ENCODE results near the gene RASGRF1.

RASGRF1 gene

GRCh38 chr15:79065706-79066376, 24.7 kb downstream of the RASGRF1 start:
- TF ChIP-seq CTCF (IDR thresholded peaks at IDR 0.05; ENCODE audit: low read depth, low read length, missing control alignments), result no peak
- in situ Hi-C loops (cut with HindIII; ENCODE audit: low sequenced_read_pairs), result no loop called here
- DNase-seq (ENCODE audit: low read depth), result no peak
- no peak overlapping the region for H3K4me3 ChIP-seq (ENCODE audit: low read depth, low read length)

GRCh38 chr15:79065361-79065705, 25.2 kb downstream of the RASGRF1 start:
- in situ Hi-C loops (cut with HindIII; ENCODE audit: low sequenced_read_pairs), result no loop called here
- no peak overlapping the region for H3K4me3 ChIP-seq (ENCODE audit: low read depth, low read length)
- TF ChIP-seq CTCF (IDR thresholded peaks at IDR 0.05; ENCODE audit: low read depth, low read length, missing control alignments), result no peak
- no peak for DNase-seq (ENCODE audit: low read depth)

- no peak for TF ChIP-seq CTCF (IDR thresholded peaks at IDR 0.05; ENCODE audit: low read depth, low read length, missing control alignments)
- in situ Hi-C loops (cut with HindIII; ENCODE audit: low sequenced_read_pairs), result no loop called here
- DNase-seq (ENCODE audit: low read depth), result no peak
- H3K4me3 ChIP-seq (ENCODE audit: low read depth, low read length), result no peak overlapping the region
Measured at GRCh38 chr15:79064496-79064895, 26.1 kb downstream of the RASGRF1 start.

- no peak for TF ChIP-seq CTCF (IDR thresholded peaks at IDR 0.05; ENCODE audit: low read depth, low read length, missing control alignments)
- in situ Hi-C loops (cut with HindIII; ENCODE audit: low sequenced_read_pairs), result no loop called here
- DNase-seq (ENCODE audit: low read depth), result no peak
- no peak overlapping the region for H3K4me3 ChIP-seq (ENCODE audit: low read depth, low read length)
Measured at GRCh38 chr15:79060175-79060574, 30.4 kb downstream of the RASGRF1 start.

GRCh38 chr15:79059081-79059572, 31.5 kb downstream of the RASGRF1 start:
- in situ Hi-C loops (cut with HindIII; ENCODE audit: low sequenced_read_pairs), result no loop called here
- TF ChIP-seq CTCF (IDR thresholded peaks at IDR 0.05; ENCODE audit: low read depth, low read length, missing control alignments), result no peak
- H3K4me3 ChIP-seq (ENCODE audit: low read depth, low read length), result no peak overlapping the region
- no peak for DNase-seq (ENCODE audit: low read depth)

- H3K4me3 ChIP-seq (ENCODE audit: low read depth, low read length), result no peak overlapping the region
- in situ Hi-C loops (cut with HindIII; ENCODE audit: low sequenced_read_pairs), result no loop called here
- no peak for DNase-seq (ENCODE audit: low read depth)
- TF ChIP-seq CTCF (IDR thresholded peaks at IDR 0.05; ENCODE audit: low read depth, low read length, missing control alignments), result no peak
Measured at GRCh38 chr15:79058260-79058850, 32.2 kb downstream of the RASGRF1 start.

Measured in astrocyte of the cerebellum (primary cell).